IPS-20b (cell line): ENCODE data around the gene EXOSC10.
"Not testable (repeated sequence)": the region's sequence is repeated elsewhere in the genome, so short reads cannot be mapped to it uniquely, and the experiment has no call there.

ENCODE experiments used
- H3K27ac ChIP-seq: one replicate; pipeline ENCODE4 v1.5.1; 2013; ENCODE audit warnings: low read length
- H3K27me3 ChIP-seq: 2 replicates; pipeline ENCODE4 v1.6.1; 2013; ENCODE audit warnings: mild to moderate bottlenecking, low read length, inconsistent platforms; ENCODE audit not compliant: insufficient read depth
- H3K36me3 ChIP-seq: 2 replicates; pipeline ENCODE4 v1.6.1; 2013; ENCODE audit warnings: low read depth, mild to moderate bottlenecking, inconsistent platforms, low read length, moderate library complexity; ENCODE audit not compliant: insufficient read depth
- H3K4me1 ChIP-seq: 2 replicates; pipeline ENCODE4 v1.6.1; 2013; ENCODE audit warnings: mild to moderate bottlenecking, control low read depth, inconsistent platforms, low read length, moderate library complexity; ENCODE audit not compliant: insufficient read depth
- H3K4me3 ChIP-seq: 2 replicates; pipeline ENCODE4 v1.5.1; 2013; ENCODE audit warnings: mild to moderate bottlenecking, low read length, inconsistent platforms
- H3K9ac ChIP-seq: 2 replicates; pipeline ENCODE4 v1.6.1; 2013; ENCODE audit warnings: low read depth, mild to moderate bottlenecking, inconsistent platforms, low read length, moderate library complexity
- H3K9me3 ChIP-seq: 2 replicates; pipeline ENCODE4 v1.6.1; 2013; ENCODE audit warnings: mild to moderate bottlenecking, low read depth, low read length, inconsistent platforms; ENCODE audit not compliant: insufficient read depth

The EXOSC10 gene

GRCh38 chr1:11068600-11069473 lies 30.8 kb downstream of the EXOSC10 start:
- Histone ChIP-seq H3K4me1 (no peaks in the 10 kb centered on the region), H3K9ac (no peak overlapping the region), H3K9me3 (no peaks in the 10 kb centered on the region), H3K4me3 (no peak overlapping the region), H3K27me3 (no peaks in the 10 kb centered on the region), H3K27ac (no peak overlapping the region), H3K36me3 (peaks cover 89% of the 10 kb centered on the region)

- H3K27ac ChIP-seq: no peak overlapping the region
- H3K4me3 ChIP-seq: no peak overlapping the region
- H3K9ac ChIP-seq: no peak overlapping the region
- no peaks in the 10 kb centered on the region for H3K9me3 ChIP-seq
- no peaks in the 10 kb centered on the region for H3K4me1 ChIP-seq
- H3K36me3 ChIP-seq: peaks cover 87% of the 10 kb centered on the region
- H3K27me3 ChIP-seq: no peaks in the 10 kb centered on the region
Measured at GRCh38 chr1:11067716-11068599, 31.7 kb downstream of the EXOSC10 start.

DNA sequence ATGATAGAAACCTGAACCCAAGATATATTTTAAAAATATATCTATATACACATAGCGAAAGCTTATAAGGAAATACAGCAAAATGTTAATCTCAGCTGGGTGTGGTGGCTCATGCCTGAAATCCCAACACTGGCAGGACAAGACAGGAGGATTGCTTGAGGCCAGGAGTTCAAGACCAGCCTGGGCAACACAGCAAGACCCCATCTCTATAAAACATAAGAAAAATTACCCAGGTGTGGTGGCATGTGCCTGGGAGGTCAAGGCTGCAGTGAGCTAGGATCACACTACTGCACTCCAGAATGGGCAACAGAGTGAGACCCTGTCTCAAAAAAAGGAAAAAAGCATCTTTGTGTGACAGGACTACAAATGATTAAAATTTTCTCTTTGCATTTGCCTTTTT lies 33.9 kb downstream of the EXOSC10 start:
- H3K27me3 ChIP-seq: no peaks in the 10 kb centered on the region
- H3K36me3 ChIP-seq: peaks cover 69% of the 10 kb centered on the region
- no peaks in the 10 kb centered on the region for H3K9me3 ChIP-seq
- H3K9ac ChIP-seq: no peak overlapping the region
- H3K4me1 ChIP-seq: no peaks in the 10 kb centered on the region; the same call in 1 of the 2 replicates
- H3K4me3 ChIP-seq: no peak overlapping the region
- no peak overlapping the region for H3K27ac ChIP-seq

GRCh38 chr1:11064942-11065341 lies 34.7 kb downstream of the EXOSC10 start:
- Histone ChIP-seq H3K36me3 (peaks cover 61% of the 10 kb centered on the region), H3K27me3 (no peaks in the 10 kb centered on the region), H3K9ac (no peak overlapping the region), H3K9me3 (no peaks in the 10 kb centered on the region), H3K4me1 (no peaks in the 10 kb centered on the region; the same call in 1 of the 2 replicates), H3K4me3 (no peak overlapping the region), H3K27ac (no peak overlapping the region)

- not testable (repeated sequence) for H3K9ac ChIP-seq, H3K4me1 ChIP-seq, H3K4me3 ChIP-seq, H3K27ac ChIP-seq, H3K27me3 ChIP-seq, H3K9me3 ChIP-seq
- H3K36me3 ChIP-seq: peaks cover 52% of the 10 kb centered on the region
Measured at GRCh38 chr1:11063937-11064537, 35.6 kb downstream of the EXOSC10 start.

- Histone ChIP-seq H3K36me3 (peaks cover 48% of the 10 kb centered on the region), H3K27ac (no peak overlapping the region)
Measured at GRCh38 chr1:11062965-11063401, 36.7 kb downstream of the EXOSC10 start.

GRCh38 chr1:11061652-11062365 lies 37.9 kb downstream of the EXOSC10 start:
- no peaks in the 10 kb centered on the region; the same call in 1 of the 2 replicates for H3K4me1 ChIP-seq
- no peaks in the 10 kb centered on the region for H3K27me3 ChIP-seq
- no peaks in the 10 kb centered on the region for H3K9me3 ChIP-seq
- H3K4me3 ChIP-seq: no peak overlapping the region
- H3K36me3 ChIP-seq: peaks cover 51% of the 10 kb centered on the region
- no peak overlapping the region for H3K9ac ChIP-seq
- H3K27ac ChIP-seq: no peak overlapping the region

More at GRCh38 chr1:11062965-11063401, 36.7 kb downstream of the EXOSC10 start:
- Histone ChIP-seq H3K4me1 (no peaks in the 10 kb centered on the region; the same call in 1 of the 2 replicates), H3K9me3 (no peaks in the 10 kb centered on the region), H3K4me3 (no peak overlapping the region), H3K9ac (no peak overlapping the region), H3K27me3 (no peaks in the 10 kb centered on the region)

DNA sequence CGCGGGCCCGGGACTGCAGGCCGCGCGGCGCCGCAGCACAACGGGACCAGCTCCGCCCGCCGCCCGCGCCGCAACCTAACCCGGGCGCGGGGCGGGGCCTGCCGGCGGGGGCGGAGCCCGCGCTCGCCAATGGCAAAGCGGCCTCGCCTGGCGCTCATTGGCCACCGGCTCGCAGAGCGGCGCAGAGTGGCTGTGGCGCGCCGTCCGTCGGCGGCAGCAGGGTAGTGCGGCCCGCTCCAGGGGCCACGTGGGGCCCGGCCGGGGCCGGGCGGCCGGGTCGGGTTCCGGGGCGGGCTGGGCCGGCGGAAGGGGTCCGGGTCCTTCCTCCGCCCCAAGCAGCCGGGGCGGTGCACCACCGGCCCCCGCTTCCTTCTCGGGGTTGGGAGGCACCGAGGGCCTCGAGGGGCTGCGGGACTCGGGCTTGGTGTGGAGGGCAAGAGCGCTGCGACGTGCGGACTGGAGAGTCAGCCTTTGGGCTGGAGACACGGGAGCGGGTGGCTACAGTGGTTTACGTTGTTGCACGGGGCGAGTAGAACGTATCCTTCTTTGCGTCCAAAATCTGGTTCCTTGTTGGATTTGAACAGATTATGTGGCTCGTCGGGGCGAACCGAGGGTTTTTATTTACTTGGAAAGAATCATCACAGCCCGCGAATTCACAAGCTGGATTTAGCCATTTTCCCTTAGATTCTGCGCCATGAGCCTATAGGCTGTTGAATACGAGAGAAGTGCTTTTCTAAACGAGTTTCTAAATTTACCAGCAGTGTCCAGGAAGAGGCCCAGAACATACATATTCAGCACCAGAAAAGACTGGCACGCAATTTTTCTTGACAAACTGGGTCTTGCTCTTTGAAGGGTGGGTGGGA lies 39.5 kb downstream of the EXOSC10 start, which contains the start of gene SRM:
Gene SRM (minus strand): TSS at position 51 of the 863 bp plus-strand sequence. CDS start 75 bp downstream, outside the sequence.
- H3K9ac ChIP-seq: peak within 1 kb of the TSS; percentile 95
- peak within 1 kb of the TSS; percentile 87 for H3K27ac ChIP-seq
- H3K9me3 ChIP-seq: no peaks in the 10 kb centered on the region
- H3K36me3 ChIP-seq: peaks cover 45% of the 10 kb centered on the region
- H3K27me3 ChIP-seq: no peaks in the 10 kb centered on the region
- H3K4me1 ChIP-seq: no peaks in the 10 kb centered on the region; the same call in 1 of the 2 replicates
- peak within 1 kb of the TSS; percentile 91 for H3K4me3 ChIP-seq

- H3K27me3 ChIP-seq: no peaks in the 10 kb centered on the region
- H3K4me1 ChIP-seq: no peaks in the 10 kb centered on the region; the same call in 1 of the 2 replicates
- H3K36me3 ChIP-seq: peaks cover 41% of the 10 kb centered on the region
- H3K4me3 ChIP-seq: peak overlapping the region; percentile 91
- H3K27ac ChIP-seq: peak overlapping the region; percentile 55
- no peaks in the 10 kb centered on the region for H3K9me3 ChIP-seq
- peak overlapping the region; percentile 83; the same call in 1 of the 2 replicates for H3K9ac ChIP-seq
Measured at GRCh38 chr1:11059155-11059967, 40.3 kb downstream of the EXOSC10 start.
